Measurements from ENCODE around the gene RAB40B. TPM values are rescaled to one million over a fixed set of nuclear protein-coding genes. Genes with fewer than 3 reads are reported as not detected.
A peak's percentile ranks its signal among the peaks of the same experiment; 100 is the strongest.

Gene RAB40B
- polyA plus RNA-seq, 1 donor (not counting 4 experiments of a cell fraction or from before 2014, with no cell fraction given) = 10.6 TPM

GRCh38 chr17:82668631-82669099, 29.8 kb downstream of the RAB40B start:
- no peak overlapping the region for H3K4me3 ChIP-seq (ENCODE audit: control insufficient read depth in 2 of 3, extremely low read depth in 1 of 3, insufficient read depth in 2 of 3, low read depth in 1 of 3, low read length in 3 of 3)

GRCh38 chr17:82668024-82668630, 30.4 kb downstream of the RAB40B start:
- DNase-seq (ENCODE audit: low read depth, low spot score) (no peak), FAIRE-seq (no peak)
- no peaks in the 10 kb centered on the region for H4K20me1 ChIP-seq (ENCODE audit: control insufficient read depth, extremely low read depth, insufficient read depth, low read length)
- no peaks in the 10 kb centered on the region for H3K79me2 ChIP-seq (ENCODE audit: control insufficient read depth, insufficient read depth, low read length)
- peaks cover 2% of the 10 kb centered on the region for H3K4me1 ChIP-seq (ENCODE audit: control insufficient read depth, extremely low read depth, insufficient read depth, low read length)
- no peak overlapping the region for H3K27ac ChIP-seq (ENCODE audit: control insufficient read depth, insufficient read depth, low read length)
- no peaks in the 10 kb centered on the region for H3K27me3 ChIP-seq (ENCODE audit: control insufficient read depth, extremely low read depth, insufficient read depth, low read length)
- H3K36me3 ChIP-seq (ENCODE audit: control insufficient read depth in 2 of 2, extremely low read depth in 1 of 2, insufficient read depth in 2 of 2, low read length in 2 of 2) = no peaks in the 10 kb centered on the region
- H3K9me3 ChIP-seq (ENCODE audit: control insufficient read depth, low read depth, low read length) = no peaks in the 10 kb centered on the region
- no peak overlapping the region for H2AFZ ChIP-seq (ENCODE audit: control insufficient read depth, low read length)
- no peaks in the 10 kb centered on the region for H3K9me1 ChIP-seq (ENCODE audit: control insufficient read depth, extremely low read depth, insufficient read depth, low read length)
- no peak overlapping the region for H3K4me2 ChIP-seq (ENCODE audit: control insufficient read depth, extremely low read depth, insufficient read depth, low read depth, low read length)
- H3K9ac ChIP-seq (ENCODE audit: control insufficient read depth, extremely low read depth, insufficient read depth, low read length) = no peak overlapping the region
- H3K4me3 ChIP-seq (ENCODE audit: control insufficient read depth in 2 of 3, extremely low read depth in 1 of 3, insufficient read depth in 2 of 3, low read depth in 1 of 3, low read length in 3 of 3) = no peak overlapping the region
- dilution Hi-C loops (cut with MboI; ENCODE audit: extremely low pct_ligation_motif_present, low sequenced_read_pairs) = no loop called here
- TF ChIP-seq CTCF (optimal IDR thresholded peaks at IDR 0.05 in 1 of 3, IDR thresholded peaks at IDR 0.05 in 1 of 3, conservative IDR thresholded peaks at IDR 0.05 in 1 of 3; ENCODE audit: extremely low read depth in 1 of 3, insufficient read depth in 2 of 3, low read length in 3 of 3) (no peak), EZH2 (IDR thresholded peaks at IDR 0.05; ENCODE audit: low read length) (no peak)

More at GRCh38 chr17:82668631-82669099, 29.8 kb downstream of the RAB40B start:
- dilution Hi-C loops (cut with MboI; ENCODE audit: extremely low pct_ligation_motif_present, low sequenced_read_pairs) = no loop called here
- no peak overlapping the region for H3K27ac ChIP-seq (ENCODE audit: control insufficient read depth, insufficient read depth, low read length)
- FAIRE-seq (no peak), DNase-seq (ENCODE audit: low read depth, low spot score) (no peak)
- no peaks in the 10 kb centered on the region for H3K9me3 ChIP-seq (ENCODE audit: control insufficient read depth, low read depth, low read length)
- TF ChIP-seq EZH2 (IDR thresholded peaks at IDR 0.05; ENCODE audit: low read length) = no peak
- TF ChIP-seq CTCF (optimal IDR thresholded peaks at IDR 0.05 in 1 of 3, IDR thresholded peaks at IDR 0.05 in 1 of 3, conservative IDR thresholded peaks at IDR 0.05 in 1 of 3; ENCODE audit: extremely low read depth in 1 of 3, insufficient read depth in 2 of 3, low read length in 3 of 3) = peak; percentile 60 to 90 (median 77)
- H3K9me1 ChIP-seq (ENCODE audit: control insufficient read depth, extremely low read depth, insufficient read depth, low read length) = no peaks in the 10 kb centered on the region
- H3K9ac ChIP-seq (ENCODE audit: control insufficient read depth, extremely low read depth, insufficient read depth, low read length) = no peak overlapping the region
- no peaks in the 10 kb centered on the region for H3K79me2 ChIP-seq (ENCODE audit: control insufficient read depth, insufficient read depth, low read length)
- H3K4me2 ChIP-seq (ENCODE audit: control insufficient read depth, extremely low read depth, insufficient read depth, low read depth, low read length) = peak overlapping the region; percentile 54
- peaks cover 2% of the 10 kb centered on the region for H3K4me1 ChIP-seq (ENCODE audit: control insufficient read depth, extremely low read depth, insufficient read depth, low read length)
- H3K36me3 ChIP-seq (ENCODE audit: control insufficient read depth in 2 of 2, extremely low read depth in 1 of 2, insufficient read depth in 2 of 2, low read length in 2 of 2) = no peaks in the 10 kb centered on the region
- H2AFZ ChIP-seq (ENCODE audit: control insufficient read depth, low read length) = peak overlapping the region; percentile 43
- H3K27me3 ChIP-seq (ENCODE audit: control insufficient read depth, extremely low read depth, insufficient read depth, low read length) = no peaks in the 10 kb centered on the region
- H4K20me1 ChIP-seq (ENCODE audit: control insufficient read depth, extremely low read depth, insufficient read depth, low read length) = no peaks in the 10 kb centered on the region
